SU-DHL-6 (cell line): Measurements from ENCODE around the gene U2AF2.

ENCODE experiments used
- H2AFZ ChIP-seq: fragments of 200-600 bp; sonication (generic); 2 replicates; pipeline ENCODE4 v1.6.1; 2014; ENCODE audit warnings: low read depth, mild to moderate bottlenecking, moderate library complexity, mixed read lengths, antibody characterized with exemption, low read length; ENCODE audit not compliant: severe bottlenecking
- H3F3A ChIP-seq: fragments of 200-600 bp; shearing (Covaris generic); 2 replicates; pipeline ENCODE4 v1.6.0; 2016; ENCODE audit warnings: antibody characterized with exemption, mild to moderate bottlenecking; ENCODE audit not compliant: insufficient read depth
- H3K27ac ChIP-seq: fragments of 200-600 bp; sonication (generic); 2 replicates; pipeline ENCODE4 v1.5.1; 2016; ENCODE audit warnings: low read depth, mild to moderate bottlenecking, low read length, moderate library complexity, mixed read lengths
- H3K27me3 ChIP-seq: fragments of 200-600 bp; sonication (generic), shearing (Covaris generic); 2 replicates; pipeline ENCODE4 v1.6.0; 2014; ENCODE audit warnings: mild to moderate bottlenecking, low read length
- H3K36me3 ChIP-seq: fragments of 200-600 bp; sonication (generic); 2 replicates; pipeline ENCODE4 v1.6.1; 2014; ENCODE audit warnings: mild to moderate bottlenecking, low read length, mixed read lengths
- H3K4me2 ChIP-seq: fragments of 300-600, 200-600 bp; shearing (Covaris generic), sonication (generic); 2 replicates; pipeline ENCODE4 v1.6.0; 2014; ENCODE audit warnings: low read length, low read depth, mild to moderate bottlenecking; ENCODE audit not compliant: poor library complexity, severe bottlenecking
- H3K4me3 ChIP-seq: fragments of 200-600 bp; sonication (generic); 2 replicates; pipeline ENCODE4 v1.5.1; 2014; ENCODE audit warnings: antibody characterized with exemption, low read length, mild to moderate bottlenecking, mixed read lengths; ENCODE audit not compliant: insufficient read depth, poor library complexity, severe bottlenecking
- H3K79me2 ChIP-seq: fragments of 200-600 bp; sonication (generic); 2 replicates; pipeline ENCODE4 v1.6.1; 2014; ENCODE audit warnings: mild to moderate bottlenecking, low read length, moderate library complexity; ENCODE audit not compliant: insufficient read depth
- H3K9ac ChIP-seq: fragments of 200-600 bp; sonication (generic); 2 replicates; pipeline ENCODE4 v1.7.0; 2014; ENCODE audit warnings: mild to moderate bottlenecking, low read length
- H3K9me2 ChIP-seq: fragments of 200-600 bp; sonication (generic); replicated peaks from 2 replicates; pipeline ENCODE4 v1.6.1; 2014; ENCODE audit warnings: low read length; ENCODE audit not compliant: insufficient read depth
- H3K9me3 ChIP-seq: fragments of 200-600 bp; sonication (generic); 2 replicates; pipeline ENCODE4 v1.6.1; 2014; ENCODE audit warnings: low read length, mixed read lengths; ENCODE audit not compliant: insufficient read depth
- H4K20me1 ChIP-seq: fragments of 200-600 bp; sonication (generic); 2 replicates; pipeline ENCODE4 v1.6.1; 2014; ENCODE audit warnings: low read depth, mild to moderate bottlenecking, antibody characterized with exemption, low read length, moderate library complexity, mixed read lengths
- CTCF ChIP-seq: fragments of 200-600 bp; sonication (generic); IDR thresholded peaks from one replicate; pipeline ENCODE4 v1.5.1; 2017; ENCODE audit warnings: antibody characterized with exemption, mild to moderate bottlenecking, low read length, moderate library complexity; ENCODE audit not compliant: insufficient read depth, poor library complexity, severe bottlenecking
- EZH2phosphoT487 ChIP-seq: fragments of 200-600 bp; sonication (generic), shearing (Covaris generic); conservative IDR thresholded peaks from 2 replicates; pipeline ENCODE4 v1.6.1; 2018; ENCODE audit warnings: mild to moderate bottlenecking, antibody characterized with exemption, low read length, moderate library complexity, mixed read lengths

U2AF2 gene

GRCh38 chr19:55691561-55692481 lies 37.0 kb downstream of the U2AF2 start:
- Histone ChIP-seq H4K20me1 (no peaks in the 10 kb centered on the region), H3K9me2 (no peaks in the 10 kb centered on the region), H3K79me2 (peaks cover 5% of the 10 kb centered on the region; the same call in 1 of the 2 replicates), H3F3A (no peaks in the 10 kb centered on the region), H3K27ac (no peak overlapping the region), H3K9me3 (no peaks in the 10 kb centered on the region), H2AFZ (no peak overlapping the region), H3K4me2 (no peak overlapping the region), H3K36me3 (no peaks in the 10 kb centered on the region), H3K4me3 (no peak overlapping the region), H3K9ac (no peak overlapping the region), H3K27me3 (no peaks in the 10 kb centered on the region)
- no peak for TF ChIP-seq EZH2phosphoT487

GRCh38 chr19:55692681-55693081 lies 37.8 kb downstream of the U2AF2 start:
- H3F3A ChIP-seq = no peaks in the 10 kb centered on the region
- H3K36me3 ChIP-seq = no peaks in the 10 kb centered on the region
- TF ChIP-seq CTCF (no peak), EZH2phosphoT487 (no peak)
- H3K27ac ChIP-seq = no peak overlapping the region
- H3K4me2 ChIP-seq = no peak overlapping the region
- H4K20me1 ChIP-seq = no peaks in the 10 kb centered on the region
- no peaks in the 10 kb centered on the region for H3K9me2 ChIP-seq
- H3K27me3 ChIP-seq = no peaks in the 10 kb centered on the region
- no peaks in the 10 kb centered on the region for H3K79me2 ChIP-seq
- no peak overlapping the region for H3K4me3 ChIP-seq
- H2AFZ ChIP-seq = no peak overlapping the region
- no peaks in the 10 kb centered on the region for H3K9me3 ChIP-seq
- H3K9ac ChIP-seq = no peak overlapping the region

- TF ChIP-seq EZH2phosphoT487 = no peak
- TF ChIP-seq CTCF = no peak
- H3K4me3 ChIP-seq = no peak overlapping the region
- H3F3A ChIP-seq = no peaks in the 10 kb centered on the region
- H3K4me2 ChIP-seq = no peak overlapping the region
- no peaks in the 10 kb centered on the region for H3K79me2 ChIP-seq
- no peaks in the 10 kb centered on the region for H3K9me2 ChIP-seq
- H3K27me3 ChIP-seq = no peaks in the 10 kb centered on the region
- no peaks in the 10 kb centered on the region for H3K9me3 ChIP-seq
- no peaks in the 10 kb centered on the region for H3K36me3 ChIP-seq
- no peak overlapping the region for H3K27ac ChIP-seq
- H3K9ac ChIP-seq = no peak overlapping the region
- H4K20me1 ChIP-seq = no peaks in the 10 kb centered on the region
- no peak overlapping the region for H2AFZ ChIP-seq
Measured at GRCh38 chr19:55693336-55693974, 38.6 kb downstream of the U2AF2 start.

GRCh38 chr19:55694241-55694655 lies 39.4 kb downstream of the U2AF2 start:
- H3K9ac ChIP-seq = no peak overlapping the region
- H3K9me2 ChIP-seq = no peaks in the 10 kb centered on the region
- H3K9me3 ChIP-seq = no peaks in the 10 kb centered on the region
- no peaks in the 10 kb centered on the region for H4K20me1 ChIP-seq
- no peaks in the 10 kb centered on the region for H3F3A ChIP-seq
- H3K27me3 ChIP-seq = no peaks in the 10 kb centered on the region
- no peak overlapping the region for H3K27ac ChIP-seq
- no peaks in the 10 kb centered on the region for H3K36me3 ChIP-seq
- H3K79me2 ChIP-seq = no peaks in the 10 kb centered on the region
- H3K4me2 ChIP-seq = no peak overlapping the region
- no peak overlapping the region for H2AFZ ChIP-seq
- TF ChIP-seq CTCF (no peak), EZH2phosphoT487 (no peak)
- H3K4me3 ChIP-seq = no peak overlapping the region
